Tibial nerve (tissue), 4 donors: Measurements from ENCODE around the gene DLX4. TPM values are rescaled to one million over a fixed set of nuclear protein-coding genes. Genes with fewer than 3 reads are reported as not detected.

Experiments used
- DNase-seq, 2 donors: peaks; one replicate each; pipeline ENCODE4 v3.0.0-alpha.2; 2019; ENCODE audit warnings: low spot score in 2 of 2
- H3K27ac ChIP-seq, 4 donors: fragments of 200-600 bp; sonication (generic) in 3 of 4; one replicate each; pipeline ENCODE4 v1.5.1; 2017 to 2019; ENCODE audit warnings: mild to moderate bottlenecking in 1 of 4
- H3K27me3 ChIP-seq, 2 donors: fragments of 200-600 bp; sonication (generic) in 1 of 2; one replicate each; pipeline versions ENCODE4 v1.5.1 to v1.6.0; 2017 to 2019
- H3K36me3 ChIP-seq, 3 donors: fragments of 200-600 bp; sonication (generic); one replicate each; pipeline ENCODE4 v1.5.1; 2018 to 2019
- H3K4me1 ChIP-seq, 4 donors: fragments of 200-600 bp; sonication (generic) in 3 of 4; one replicate each; pipeline ENCODE4 v1.5.1; 2017 to 2019
- H3K4me3 ChIP-seq, 4 donors: fragments of 200-600 bp; sonication (generic) in 3 of 4; one replicate each; pipeline ENCODE4 v1.5.1; 2017 to 2019; ENCODE audit warnings: mild to moderate bottlenecking in 1 of 4, moderate library complexity in 1 of 4
- H3K9me3 ChIP-seq, 4 donors: fragments of 200-600 bp; sonication (generic) in 3 of 4; one replicate each; pipeline ENCODE4 v1.5.1; 2017 to 2019
- CTCF ChIP-seq, 5 experiments: fragments of 200-600 bp in 3 of 5; fragments of 450-650 bp in 2 of 5; sonication (generic) in 3 of 5; IDR thresholded peaks; one replicate each; pipeline ENCODE4 v1.5.1; 2016 to 2019; ENCODE audit warnings: antibody characterized with exemption in 5 of 5, mild to moderate bottlenecking in 3 of 5, moderate library complexity in 2 of 5
- EP300 ChIP-seq, 2 donors: sonication (generic); formaldehyde crosslinking; IDR thresholded peaks; one replicate each; pipeline ENCODE4 v1.6.1; 2017; ENCODE audit warnings: antibody characterized with exemption in 2 of 2, mild to moderate bottlenecking in 1 of 2
- POLR2A ChIP-seq, 2 donors: fragments of 450-650 bp; IDR thresholded peaks; one replicate each; pipeline ENCODE4 v1.6.1; 2017; ENCODE audit warnings: antibody characterized with exemption in 2 of 2, mild to moderate bottlenecking in 2 of 2, moderate library complexity in 2 of 2
- WGBS, 2 donors: methylation state at CpG; one replicate each; pipeline ENCODE4 v1.1.5; 2018; 5-methylcytosine and 5-hydroxymethylcytosine counted together
- total RNA-seq, 4 donors: library from RNA; depleted of rRNA; stranded (reverse); fragments of >200 nt; gene quantifications; one replicate each; pipeline ENCODE4 v1.1.0, GENCODE V29; 2016

The DLX4 gene
- total RNA-seq, 4 donors from 2014 or later, result not detected

GRCh38 chr17:49971199-49971847 is 2.3 kb downstream of the DLX4 start:
- no peak overlapping the region for H3K4me3 ChIP-seq
- no peak overlapping the region for H3K27ac ChIP-seq
- H3K9me3 ChIP-seq, result no peaks in the 10 kb centered on the region
- no peak for DNase-seq
- TF ChIP-seq POLR2A (IDR thresholded peaks at IDR 0.05) (no peak), EP300 (IDR thresholded peaks at IDR 0.05) (no peak), CTCF (IDR thresholded peaks at IDR 0.05) (no peak)
- H3K27me3 ChIP-seq, result peaks cover 8 to 98% of the 10 kb centered on the region in 2 donors
- H3K4me1 ChIP-seq, result peaks cover 0 to 40% (median 20%) of the 10 kb centered on the region in 4 donors
- WGBS, 2 donors, result 10 to 18% methylated on average over 32 to 35 of the region's 35 CpGs
- H3K36me3 ChIP-seq, result no peaks in the 10 kb centered on the region

- no peak for TF ChIP-seq CTCF (IDR thresholded peaks at IDR 0.05)
- TF ChIP-seq EP300 (IDR thresholded peaks at IDR 0.05), result no peak
- TF ChIP-seq POLR2A (IDR thresholded peaks at IDR 0.05), result no peak
- Histone ChIP-seq H3K4me1 (peaks cover 0 to 40% (median 20%) of the 10 kb centered on the region in 4 donors), H3K36me3 (no peaks in the 10 kb centered on the region), H3K9me3 (no peaks in the 10 kb centered on the region), H3K27ac (no peak overlapping the region), H3K27me3 (peaks cover 8 to 98% of the 10 kb centered on the region in 2 donors), H3K4me3 (no peak overlapping the region)
- WGBS, 2 donors, result 0 to 1% methylated on average over 1 to 28 of the region's 55 CpGs
- DNase-seq, result no peak
Observed at GRCh38 chr17:49971848-49972485, 3.0 kb downstream of the DLX4 start.

- Histone ChIP-seq H3K27ac (no peak overlapping the region), H3K4me1 (peaks cover 0 to 40% (median 20%) of the 10 kb centered on the region in 4 donors), H3K36me3 (no peaks in the 10 kb centered on the region), H3K4me3 (no peak overlapping the region), H3K9me3 (no peaks in the 10 kb centered on the region), H3K27me3 (peaks cover 8 to 98% of the 10 kb centered on the region in 2 donors)
- 5 to 8% methylated on average over 43 to 47 of the region's 57 CpGs for WGBS, 2 donors
- no peak for DNase-seq
- TF ChIP-seq POLR2A (IDR thresholded peaks at IDR 0.05) (no peak), EP300 (IDR thresholded peaks at IDR 0.05) (no peak), CTCF (IDR thresholded peaks at IDR 0.05) (no peak)
Observed at GRCh38 chr17:49972486-49973270, 3.7 kb downstream of the DLX4 start.

GRCh38 chr17:49973271-49973615 is 4.3 kb downstream of the DLX4 start:
- TF ChIP-seq POLR2A (IDR thresholded peaks at IDR 0.05), result no peak
- TF ChIP-seq CTCF (IDR thresholded peaks at IDR 0.05), result no peak
- TF ChIP-seq EP300 (IDR thresholded peaks at IDR 0.05), result no peak
- no peak overlapping the region for H3K4me3 ChIP-seq
- H3K27me3 ChIP-seq, result peaks cover 8 to 98% of the 10 kb centered on the region in 2 donors
- H3K36me3 ChIP-seq, result no peaks in the 10 kb centered on the region
- DNase-seq, result no peak
- H3K27ac ChIP-seq, result no peak overlapping the region
- WGBS, 2 donors, result 13 to 28% methylated on average over 2 of the region's 2 CpGs
- H3K9me3 ChIP-seq, result no peaks in the 10 kb centered on the region
- peaks cover 0 to 37% (median 20%) of the 10 kb centered on the region in 4 donors for H3K4me1 ChIP-seq

- WGBS, 2 donors, result 67 to 82% methylated on average over 7 of the region's 7 CpGs
- TF ChIP-seq POLR2A (IDR thresholded peaks at IDR 0.05) (no peak), EP300 (IDR thresholded peaks at IDR 0.05) (no peak), CTCF (IDR thresholded peaks at IDR 0.05) (no peak)
- Histone ChIP-seq H3K4me1 (peaks cover 0 to 19% (median 10%) of the 10 kb centered on the region in 4 donors), H3K27me3 (peaks cover 3 to 94% of the 10 kb centered on the region in 2 donors), H3K36me3 (no peaks in the 10 kb centered on the region), H3K4me3 (no peak overlapping the region), H3K27ac (no peak overlapping the region), H3K9me3 (no peaks in the 10 kb centered on the region)
- no peak for DNase-seq
Observed at GRCh38 chr17:49975531-49975930, 6.5 kb downstream of the DLX4 start.
